Measurements from ENCODE around the gene SLC6A19. TPM values are rescaled to one million over a fixed set of nuclear protein-coding genes. Genes with fewer than 3 reads are reported as not detected.
"Not testable (repeated sequence)": the region's sequence is repeated elsewhere in the genome, so short reads cannot be mapped to it uniquely, and the experiment has no call there.

SLC6A19 gene
- total RNA-seq, 2 experiments from 2014 or later, result not detected

- Mint-ChIP-seq H3K27ac (no peak overlapping the region), H3K4me1 (ENCODE audit: low read depth) (no peaks in the 10 kb centered on the region), H3K9me3 (no peaks in the 10 kb centered on the region), H3K4me3 (peak overlapping the region; percentile 45), H3K36me3 (ENCODE audit: low read depth) (no peaks in the 10 kb centered on the region), H3K27me3 (peaks cover 70% of the 10 kb centered on the region)
- ChIA-PET CTCF (no interaction called here), POLR2A (no interaction called here)
- Histone ChIP-seq H3K27ac (ENCODE audit: low read depth in 1 of 2, low read length in 2 of 2) (no peak overlapping the region), H3K9me3 (ENCODE audit: control insufficient read depth in 1 of 2, insufficient read depth in 1 of 2, low read length in 2 of 2) (peaks cover 7 to 18% of the 10 kb centered on the region in 2 experiments), H3K27me3 (ENCODE audit: control insufficient read depth in 1 of 2, insufficient read depth in 2 of 2, low read length in 2 of 2) (peaks cover 42 to 56% of the 10 kb centered on the region in 2 experiments), H3K4me1 (ENCODE audit: insufficient read depth, low read length) (peaks cover 12% of the 10 kb centered on the region), H3K36me3 (ENCODE audit: insufficient read depth, low read length) (no peaks in the 10 kb centered on the region), H3K4me3 (ENCODE audit: low read length) (no peak overlapping the region)
- TF ChIP-seq, protein P1, sequence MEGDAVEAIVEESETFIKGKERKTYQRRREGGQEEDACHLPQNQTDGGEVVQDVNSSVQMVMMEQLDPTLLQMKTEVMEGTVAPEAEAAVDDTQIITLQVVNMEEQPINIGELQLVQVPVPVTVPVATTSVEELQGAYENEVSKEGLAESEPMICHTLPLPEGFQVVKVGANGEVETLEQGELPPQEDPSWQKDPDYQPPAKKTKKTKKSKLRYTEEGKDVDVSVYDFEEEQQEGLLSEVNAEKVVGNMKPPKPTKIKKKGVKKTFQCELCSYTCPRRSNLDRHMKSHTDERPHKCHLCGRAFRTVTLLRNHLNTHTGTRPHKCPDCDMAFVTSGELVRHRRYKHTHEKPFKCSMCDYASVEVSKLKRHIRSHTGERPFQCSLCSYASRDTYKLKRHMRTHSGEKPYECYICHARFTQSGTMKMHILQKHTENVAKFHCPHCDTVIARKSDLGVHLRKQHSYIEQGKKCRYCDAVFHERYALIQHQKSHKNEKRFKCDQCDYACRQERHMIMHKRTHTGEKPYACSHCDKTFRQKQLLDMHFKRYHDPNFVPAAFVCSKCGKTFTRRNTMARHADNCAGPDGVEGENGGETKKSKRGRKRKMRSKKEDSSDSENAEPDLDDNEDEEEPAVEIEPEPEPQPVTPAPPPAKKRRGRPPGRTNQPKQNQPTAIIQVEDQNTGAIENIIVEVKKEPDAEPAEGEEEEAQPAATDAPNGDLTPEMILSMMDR (IDR thresholded peaks at IDR 0.05), result no peak
- intact Hi-C loops (cut with DNase I, micrococcal nuclease), result no loop called here
- ATAC-seq (ENCODE audit: poor library complexity), result no peak
- no peak for DNase-seq
Observed at GRCh38 chr5:1156754-1157460, 44.5 kb upstream of the SLC6A19 start.

- peaks cover 64% of the 10 kb centered on the region for H3K27me3 Mint-ChIP-seq
- intact Hi-C loops (cut with DNase I, micrococcal nuclease); CTCF ChIA-PET: not testable (repeated sequence)
Observed at GRCh38 chr5:1157461-1157986, 43.9 kb upstream of the SLC6A19 start.

GRCh38 chr5:1158647-1159340 is 42.6 kb upstream of the SLC6A19 start:
- Mint-ChIP-seq H3K27ac (no peak overlapping the region), H3K4me1 (ENCODE audit: low read depth) (no peaks in the 10 kb centered on the region), H3K4me3 (no peak overlapping the region), H3K36me3 (ENCODE audit: low read depth) (no peaks in the 10 kb centered on the region), H3K27me3 (peaks cover 52% of the 10 kb centered on the region), H3K9me3 (no peaks in the 10 kb centered on the region)
- Histone ChIP-seq H3K4me3 (ENCODE audit: low read length) (no peak overlapping the region), H3K27ac (ENCODE audit: low read depth in 1 of 2, low read length in 2 of 2) (no peak overlapping the region), H3K9me3 (ENCODE audit: control insufficient read depth in 1 of 2, insufficient read depth in 1 of 2, low read length in 2 of 2) (peaks cover 7 to 22% of the 10 kb centered on the region in 2 experiments), H3K27me3 (ENCODE audit: control insufficient read depth in 1 of 2, insufficient read depth in 2 of 2, low read length in 2 of 2) (peaks cover 30 to 37% of the 10 kb centered on the region in 2 experiments), H3K4me1 (ENCODE audit: insufficient read depth, low read length) (peaks cover 7% of the 10 kb centered on the region), H3K36me3 (ENCODE audit: insufficient read depth, low read length) (no peaks in the 10 kb centered on the region)
- ChIA-PET POLR2A (no interaction called here), CTCF (no interaction called here)
- ATAC-seq (ENCODE audit: poor library complexity) (no peak), DNase-seq (no peak)
- intact Hi-C loops (cut with DNase I, micrococcal nuclease), result no loop called here
- TF ChIP-seq, protein P1 (IDR thresholded peaks at IDR 0.05), result no peak

More at GRCh38 chr5:1157461-1157986, 43.9 kb upstream of the SLC6A19 start:
- H3K9me3 Mint-ChIP-seq; H3K36me3 ChIP-seq (ENCODE audit: insufficient read depth, low read length); H3K4me3 ChIP-seq (ENCODE audit: low read length); H3K27ac ChIP-seq (ENCODE audit: low read depth in 1 of 2, low read length in 2 of 2); H3K4me1 ChIP-seq (ENCODE audit: insufficient read depth, low read length); H3K4me3 Mint-ChIP-seq; ATAC-seq (ENCODE audit: poor library complexity); H3K27ac Mint-ChIP-seq; DNase-seq; POLR2A ChIA-PET; H3K36me3 Mint-ChIP-seq (ENCODE audit: low read depth); H3K4me1 Mint-ChIP-seq (ENCODE audit: low read depth): not testable (repeated sequence)
- Histone ChIP-seq H3K27me3 (ENCODE audit: control insufficient read depth in 1 of 2, insufficient read depth in 2 of 2, low read length in 2 of 2) (peaks cover 40 to 50% of the 10 kb centered on the region in 2 experiments), H3K9me3 (ENCODE audit: control insufficient read depth in 1 of 2, insufficient read depth in 1 of 2, low read length in 2 of 2) (peaks cover 7 to 18% of the 10 kb centered on the region in 2 experiments)
